ENCODE results near the gene SLCO2B1.

Gene SLCO2B1

DNA sequence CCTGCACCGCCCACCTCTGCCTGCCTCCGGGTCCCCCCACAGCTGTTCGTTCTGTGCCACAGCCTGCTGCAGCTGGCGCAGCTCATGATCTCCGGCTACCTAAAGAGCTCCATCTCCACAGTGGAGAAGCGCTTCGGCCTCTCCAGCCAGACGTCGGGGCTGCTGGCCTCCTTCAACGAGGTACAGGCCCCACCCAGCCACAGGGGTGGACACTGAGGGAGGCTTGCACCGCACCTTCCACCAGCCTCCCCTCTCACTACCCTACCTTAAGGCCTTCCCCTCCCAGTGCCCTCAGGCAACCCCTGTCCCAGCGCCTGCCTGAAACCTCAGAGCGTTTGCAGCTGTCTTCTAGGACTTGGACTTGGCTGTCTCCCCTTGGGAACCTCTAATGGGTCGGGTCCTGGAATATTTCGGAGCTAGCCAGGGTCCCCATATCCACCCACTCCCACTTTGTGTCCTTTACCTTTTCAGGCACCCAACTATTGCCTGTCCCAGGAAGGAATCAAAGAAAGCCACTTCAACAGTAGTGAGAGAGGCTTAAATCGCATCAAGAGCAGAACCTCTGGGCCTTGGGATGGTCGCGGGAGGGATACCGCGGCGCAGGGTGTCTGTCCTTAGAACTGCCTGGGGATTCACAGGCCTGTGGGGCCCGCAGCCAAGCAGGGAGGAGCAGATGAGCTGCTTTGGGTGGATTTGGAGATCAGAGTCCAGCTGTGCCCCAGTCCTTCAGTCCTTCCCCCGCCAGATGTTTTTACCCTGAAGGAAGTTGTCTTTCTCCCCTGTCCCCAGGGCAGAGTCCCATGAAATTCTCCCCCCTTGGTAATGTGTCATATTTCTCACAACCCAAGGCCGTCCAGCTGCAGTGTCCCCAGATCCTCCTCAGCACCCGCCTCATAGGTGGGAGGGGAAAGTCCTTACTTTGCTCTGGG is 13.3 kb downstream of the SLCO2B1 start:
- no peak for TF ChIP-seq ZNF274 (IDR thresholded peaks at IDR 0.05; ENCODE audit: low read depth, low read length)
- no peak overlapping the region for H3K4me3 ChIP-seq (ENCODE audit: low read length)

DNA sequence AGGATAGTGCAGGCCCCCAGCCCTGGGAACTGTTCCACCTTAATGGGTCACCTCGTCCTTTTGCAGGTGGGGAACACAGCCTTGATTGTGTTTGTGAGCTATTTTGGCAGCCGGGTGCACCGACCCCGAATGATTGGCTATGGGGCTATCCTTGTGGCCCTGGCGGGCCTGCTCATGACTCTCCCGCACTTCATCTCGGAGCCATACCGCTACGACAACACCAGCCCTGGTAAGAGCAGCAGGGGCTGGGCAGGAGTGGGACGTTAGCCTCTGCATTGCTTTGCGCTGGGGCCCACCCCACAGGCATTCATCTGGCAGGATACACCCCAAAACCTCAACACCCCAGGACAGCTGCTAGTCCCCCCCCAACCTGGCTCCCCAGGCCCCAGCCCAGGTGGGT is 14.8 kb downstream of the SLCO2B1 start:
- TF ChIP-seq ZNF274 (IDR thresholded peaks at IDR 0.05; ENCODE audit: low read depth, low read length) = no peak
- H3K4me3 ChIP-seq (ENCODE audit: low read length) = no peak overlapping the region

DNA sequence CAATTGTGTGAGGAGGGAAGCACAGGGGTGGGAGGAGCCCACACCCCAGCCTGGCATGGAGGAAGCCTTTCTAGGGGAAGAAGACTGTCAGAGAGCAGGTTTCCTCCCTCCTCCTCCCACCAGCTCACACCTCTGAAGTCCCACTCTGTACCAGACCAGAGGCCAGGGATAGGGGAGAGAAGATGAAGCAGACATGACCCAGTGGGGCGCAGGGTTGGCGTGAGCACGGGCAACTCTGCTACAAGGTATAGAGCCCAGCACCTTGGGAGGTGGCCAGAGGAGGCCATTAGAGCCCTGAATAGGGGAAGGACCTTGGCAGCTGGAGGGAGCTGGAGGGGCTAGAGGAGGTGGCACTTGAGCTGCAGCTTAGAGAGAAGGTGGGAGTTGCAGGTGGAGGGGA is 15.9 kb downstream of the SLCO2B1 start:
- no peak for TF ChIP-seq ZNF274 (IDR thresholded peaks at IDR 0.05; ENCODE audit: low read depth, low read length)
- H3K4me3 ChIP-seq (ENCODE audit: low read length) = no peak overlapping the region

DNA sequence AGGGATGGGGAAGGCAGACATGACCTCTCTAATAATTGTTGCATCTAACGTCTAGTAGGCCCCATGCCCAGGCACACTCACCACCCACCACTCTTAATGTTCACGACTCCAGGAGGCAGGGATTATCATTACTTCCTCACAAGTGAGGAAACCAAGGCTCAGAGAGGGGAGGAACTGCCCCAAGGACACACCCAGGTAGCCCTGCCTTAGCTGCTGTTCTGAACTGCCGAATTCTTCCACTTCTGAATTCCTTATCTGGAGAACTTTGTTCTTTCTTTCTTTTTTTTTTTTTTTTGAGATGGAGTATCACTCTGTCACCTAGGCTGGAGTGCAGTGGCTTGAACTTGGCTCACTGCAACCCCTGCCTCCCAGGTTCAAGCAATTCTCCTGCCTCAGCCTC is 16.7 kb downstream of the SLCO2B1 start:
- H3K4me3 ChIP-seq (ENCODE audit: low read length) = no peak overlapping the region
- no peak for TF ChIP-seq ZNF274 (IDR thresholded peaks at IDR 0.05; ENCODE audit: low read depth, low read length)

DNA sequence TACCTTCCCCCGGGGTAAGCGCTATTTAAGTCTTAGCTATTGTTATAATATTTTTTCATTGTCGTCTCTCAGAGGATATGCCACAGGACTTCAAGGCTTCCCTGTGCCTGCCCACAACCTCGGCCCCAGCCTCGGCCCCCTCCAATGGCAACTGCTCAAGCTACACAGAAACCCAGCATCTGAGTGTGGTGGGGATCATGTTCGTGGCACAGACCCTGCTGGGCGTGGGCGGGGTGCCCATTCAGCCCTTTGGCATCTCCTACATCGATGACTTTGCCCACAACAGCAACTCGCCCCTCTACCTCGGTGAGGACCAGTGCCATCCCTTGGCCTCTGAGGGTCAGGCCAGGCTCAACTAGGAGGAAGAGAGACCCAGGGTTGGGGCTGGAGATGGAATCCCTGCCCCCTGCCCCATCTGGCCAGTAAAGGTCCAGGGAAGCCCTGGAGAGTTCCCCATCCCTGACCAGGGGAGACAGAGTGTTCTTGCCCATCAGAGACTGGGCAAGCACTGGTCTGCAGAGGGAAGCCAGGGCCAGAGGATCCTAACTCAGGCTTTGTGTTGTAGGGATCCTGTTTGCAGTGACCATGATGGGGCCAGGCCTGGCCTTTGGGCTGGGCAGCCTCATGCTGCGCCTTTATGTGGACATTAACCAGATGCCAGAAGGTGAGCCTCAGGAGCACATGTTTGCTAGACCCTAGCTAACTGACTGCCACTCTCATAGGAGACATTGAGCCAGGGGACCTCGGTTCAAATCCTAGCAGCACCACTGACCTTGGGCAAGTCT is 18.4 kb downstream of the SLCO2B1 start:
- H3K4me3 ChIP-seq (ENCODE audit: low read length) = no peak overlapping the region
- TF ChIP-seq ZNF274 (IDR thresholded peaks at IDR 0.05; ENCODE audit: low read depth, low read length) = no peak

DNA sequence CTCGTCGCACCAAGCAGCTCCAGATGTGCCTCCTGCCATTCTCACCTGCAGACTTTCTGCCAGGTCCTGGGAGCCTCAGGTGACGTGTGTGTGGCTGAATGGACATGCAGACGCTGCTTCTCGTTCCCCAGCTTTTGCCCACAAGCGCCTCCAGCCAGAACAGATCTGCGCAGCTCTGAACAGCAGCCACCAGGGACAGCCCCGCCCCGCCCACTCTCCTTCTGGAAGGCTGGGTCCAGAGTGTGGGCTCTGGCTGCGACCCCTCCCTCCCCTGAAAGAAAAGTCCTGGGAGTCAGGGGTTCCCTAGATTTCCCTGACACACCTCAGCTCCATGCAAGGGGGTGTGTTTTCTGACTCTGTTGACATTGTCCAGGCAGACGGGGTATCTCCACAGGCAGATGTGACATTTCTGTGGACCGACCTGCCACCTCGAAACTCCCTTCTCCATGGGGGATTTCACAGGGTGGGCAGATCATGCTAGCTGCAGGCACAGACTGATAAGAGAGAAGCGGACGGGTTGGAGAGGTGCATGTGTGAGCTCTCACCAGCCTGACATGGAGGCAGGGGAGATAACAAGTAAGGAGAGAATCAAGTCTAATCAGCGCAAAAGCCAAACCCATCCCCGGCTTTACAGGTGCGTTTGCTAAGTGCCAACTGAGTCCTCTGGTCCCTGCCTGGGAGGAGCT is 19.8 kb downstream of the SLCO2B1 start:
- H3K4me3 ChIP-seq (ENCODE audit: low read length) = no peak overlapping the region
- TF ChIP-seq ZNF274 (IDR thresholded peaks at IDR 0.05; ENCODE audit: low read depth, low read length) = no peak

DNA sequence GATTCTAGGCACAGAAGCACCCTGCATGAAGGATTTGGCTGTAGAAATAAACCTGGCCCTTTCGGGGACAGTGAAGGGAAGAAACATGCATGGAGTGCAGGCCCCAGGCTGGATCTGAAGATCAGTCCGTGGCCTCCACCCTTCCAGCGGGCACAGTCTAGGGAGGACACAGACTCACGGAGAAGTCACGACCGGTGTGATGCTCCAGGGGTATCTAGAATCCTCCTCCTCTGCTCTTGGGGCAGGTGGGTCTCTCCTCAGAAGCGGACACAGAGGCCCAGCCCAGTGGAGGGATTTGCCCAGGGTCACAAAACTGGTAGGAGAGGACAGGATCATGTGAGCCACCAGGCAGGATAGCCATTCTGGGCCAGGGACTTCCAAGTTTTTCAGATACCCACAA is 22.4 kb downstream of the SLCO2B1 start:
- no peak for TF ChIP-seq ZNF274 (IDR thresholded peaks at IDR 0.05; ENCODE audit: low read depth, low read length)
- H3K4me3 ChIP-seq (ENCODE audit: low read length) = no peak overlapping the region

DNA sequence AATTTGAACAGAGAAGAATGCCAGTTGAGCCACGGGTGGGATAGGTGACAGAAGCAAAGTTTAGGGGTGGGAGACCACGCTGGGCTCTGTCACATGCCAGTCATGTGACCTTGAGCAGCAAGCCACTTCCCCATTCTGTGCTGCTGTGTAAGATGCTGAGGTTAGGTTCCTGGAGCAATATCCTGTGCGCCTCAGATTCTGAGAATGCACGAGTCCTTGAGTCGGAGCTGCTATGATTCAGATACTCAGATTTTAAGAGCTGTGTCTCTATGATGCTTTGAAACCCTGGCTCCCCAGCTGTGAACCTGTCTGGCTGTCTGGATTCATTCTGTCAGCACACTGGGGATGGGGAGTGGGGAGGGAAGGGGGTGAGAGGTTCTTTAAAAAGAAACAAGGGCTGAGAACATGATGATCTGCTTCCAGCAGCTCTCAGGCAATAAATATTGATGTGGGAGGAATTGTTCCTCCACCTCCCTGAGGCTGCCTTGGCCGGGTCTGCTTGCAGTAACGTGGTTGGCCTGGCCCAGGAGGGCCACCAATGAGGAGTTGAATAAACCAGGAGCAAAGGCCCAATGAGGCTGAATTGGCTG is 24.0 kb downstream of the SLCO2B1 start:
- no peak for TF ChIP-seq ZNF274 (IDR thresholded peaks at IDR 0.05; ENCODE audit: low read depth, low read length)
- no peak overlapping the region for H3K4me3 ChIP-seq (ENCODE audit: low read length)

DNA sequence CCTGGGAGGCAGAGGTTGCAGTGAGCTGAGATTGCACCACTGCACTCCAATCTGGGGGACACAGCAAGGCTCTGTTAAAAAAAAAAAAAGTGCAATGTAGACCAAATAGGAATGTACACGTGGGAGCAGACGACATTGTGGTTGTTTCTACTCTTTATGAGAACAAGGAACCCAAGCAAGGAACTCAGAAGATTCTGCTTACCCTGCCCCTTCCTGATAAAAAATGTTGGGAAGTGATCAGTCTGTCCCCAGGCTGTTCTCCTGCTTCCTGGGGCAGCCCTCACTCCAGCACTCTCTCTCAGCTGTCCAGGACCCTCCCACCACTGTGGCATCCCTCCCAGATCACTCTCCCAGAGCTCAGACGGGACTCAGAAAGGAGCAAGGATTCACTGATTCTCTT is 31.8 kb downstream of the SLCO2B1 start:
- TF ChIP-seq ZNF274 (IDR thresholded peaks at IDR 0.05; ENCODE audit: low read depth, low read length) = no peak

DNA sequence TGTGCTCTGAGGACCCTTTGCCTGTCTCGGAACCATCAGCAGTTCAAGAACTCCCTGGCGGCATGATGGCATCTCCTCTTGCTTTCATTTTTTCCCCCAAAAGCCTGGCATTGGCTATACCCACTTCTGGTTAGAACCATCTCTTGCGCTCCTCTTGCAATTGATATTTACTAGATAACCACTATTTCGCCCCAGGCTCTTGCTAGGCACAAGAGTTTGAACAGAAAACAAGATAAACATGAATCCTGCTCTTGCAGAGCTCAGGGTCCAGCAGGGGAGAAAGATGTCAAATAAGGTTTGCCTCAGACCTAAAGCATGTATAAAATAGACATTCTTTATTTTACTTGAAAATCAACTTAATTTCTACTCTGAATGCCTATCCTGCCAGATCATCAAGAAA is 33.1 kb downstream of the SLCO2B1 start:
- no peak for TF ChIP-seq ZNF274 (IDR thresholded peaks at IDR 0.05; ENCODE audit: low read depth, low read length)
- H3K4me3 ChIP-seq (ENCODE audit: low read length) = no peak overlapping the region

More for the DNA sequence above, 31.8 kb downstream of the SLCO2B1 start:
- H3K4me3 ChIP-seq (ENCODE audit: low read length) = no peak overlapping the region

DNA sequence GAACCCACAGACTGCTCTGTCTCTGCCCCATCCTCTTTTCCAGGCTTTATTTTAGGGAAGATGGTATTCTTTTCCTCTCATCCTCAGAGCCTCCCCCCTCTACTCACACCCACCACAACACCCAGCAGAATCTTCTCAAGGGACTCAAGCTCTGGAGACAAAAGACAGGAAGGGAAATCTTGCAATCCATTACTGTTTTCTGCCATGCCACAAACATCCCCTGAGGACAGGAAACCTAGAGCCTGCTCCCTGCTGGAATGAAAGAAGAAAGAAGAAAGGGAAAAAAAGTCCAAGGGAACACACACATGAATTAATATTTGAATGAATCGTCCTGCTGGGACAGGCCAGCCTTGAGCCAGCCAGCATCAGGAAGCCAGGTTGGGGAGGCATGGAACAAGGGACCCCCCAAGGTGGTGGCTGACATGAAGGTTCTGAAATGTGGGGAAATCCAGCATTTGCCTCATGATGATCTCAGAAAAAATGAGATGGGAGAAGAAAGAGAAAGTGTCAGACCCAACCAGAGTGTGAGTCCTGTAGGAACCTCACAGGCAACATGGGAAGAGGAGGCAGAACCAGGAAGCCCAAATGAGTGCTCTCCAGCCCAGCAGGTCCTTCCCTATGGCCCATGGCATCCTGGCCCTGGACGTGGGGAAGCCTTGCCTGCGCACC is 34.0 kb downstream of the SLCO2B1 start:
- H3K4me3 ChIP-seq (ENCODE audit: low read length) = no peak overlapping the region
- TF ChIP-seq ZNF274 (IDR thresholded peaks at IDR 0.05; ENCODE audit: low read depth, low read length) = no peak

DNA sequence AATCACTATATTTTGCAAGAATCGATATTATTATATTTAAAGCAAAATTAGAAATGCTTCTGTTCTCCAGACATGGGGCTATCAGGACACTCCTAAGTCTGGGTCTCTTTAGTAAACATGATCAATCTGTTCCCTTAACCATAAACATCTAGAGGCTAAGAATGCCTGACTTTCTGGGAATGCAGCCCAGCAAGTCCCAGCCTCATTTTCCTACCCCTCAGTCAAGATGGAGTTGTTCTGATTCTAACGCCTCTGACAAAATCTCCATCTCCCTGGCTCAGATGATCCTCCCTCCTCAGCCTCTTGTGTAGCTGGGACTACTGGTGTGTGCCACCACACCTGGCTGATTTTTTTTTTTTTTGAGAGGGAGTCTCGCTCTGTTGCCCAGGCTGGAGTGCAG is 35.0 kb downstream of the SLCO2B1 start:
- TF ChIP-seq ZNF274 (IDR thresholded peaks at IDR 0.05; ENCODE audit: low read depth, low read length) = no peak
- H3K4me3 ChIP-seq (ENCODE audit: low read length) = no peak overlapping the region

DNA sequence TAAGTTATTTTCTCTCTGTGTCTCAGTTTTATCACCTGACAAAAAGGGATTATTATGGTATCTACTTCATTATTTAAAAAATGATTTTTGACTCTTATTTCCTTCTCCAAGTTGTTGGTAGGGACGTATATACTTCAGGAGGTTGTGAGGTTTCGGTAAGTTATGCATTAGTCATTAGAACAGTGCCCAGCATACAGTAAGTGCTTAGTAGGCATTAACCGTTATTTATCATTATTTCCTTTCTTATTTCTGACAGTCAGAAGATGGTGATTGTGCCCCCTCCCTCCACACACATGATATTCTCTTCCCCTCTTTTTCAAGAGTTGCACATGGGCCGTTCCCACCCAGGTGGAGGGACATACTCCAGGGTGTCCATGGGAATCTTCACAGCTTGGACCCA is 36.1 kb downstream of the SLCO2B1 start:
- no peak overlapping the region for H3K4me3 ChIP-seq (ENCODE audit: low read length)
- no peak for TF ChIP-seq ZNF274 (IDR thresholded peaks at IDR 0.05; ENCODE audit: low read depth, low read length)

DNA sequence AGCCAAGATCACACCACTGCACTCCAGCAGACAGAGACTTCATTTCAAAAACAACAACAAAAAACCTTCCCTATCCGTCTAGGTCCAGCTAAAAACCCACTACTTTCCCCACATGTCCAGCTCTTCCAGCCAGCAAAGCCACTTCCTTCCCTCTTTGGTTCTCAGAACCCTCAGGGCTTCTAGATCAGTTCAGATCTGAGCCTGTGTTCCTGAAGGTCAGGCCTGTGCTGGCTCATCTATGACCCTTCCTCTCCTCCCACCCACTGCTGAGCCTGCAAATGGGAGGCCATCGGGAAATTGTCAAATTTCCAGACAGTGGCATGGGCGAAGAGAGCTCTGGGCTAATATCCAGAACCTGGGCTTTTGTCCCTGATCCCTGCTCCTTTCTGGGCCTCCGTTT is 37.8 kb downstream of the SLCO2B1 start:
- no peak overlapping the region for H3K4me3 ChIP-seq (ENCODE audit: low read length)
- TF ChIP-seq ZNF274 (IDR thresholded peaks at IDR 0.05; ENCODE audit: low read depth, low read length) = no peak
